Measurements from ENCODE around the gene CBX4.

DNA sequence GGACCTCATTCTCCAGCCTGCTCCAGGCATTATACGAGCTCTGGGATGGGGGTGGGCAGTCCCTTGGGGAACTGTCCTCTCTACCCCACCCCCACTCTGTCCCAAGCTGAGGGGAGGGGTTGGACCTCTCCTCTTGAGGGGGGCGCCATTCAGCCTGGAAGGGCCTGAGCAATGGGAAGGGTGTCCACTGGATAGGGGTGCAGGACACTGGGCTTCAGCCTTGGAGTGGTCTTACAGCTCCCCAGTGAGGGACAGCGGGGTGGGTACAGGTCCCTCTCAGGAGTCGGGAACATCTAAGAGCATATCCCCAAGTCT, 32.8 kb downstream of the CBX4 start:
- TF ChIP-seq, protein P1, sequence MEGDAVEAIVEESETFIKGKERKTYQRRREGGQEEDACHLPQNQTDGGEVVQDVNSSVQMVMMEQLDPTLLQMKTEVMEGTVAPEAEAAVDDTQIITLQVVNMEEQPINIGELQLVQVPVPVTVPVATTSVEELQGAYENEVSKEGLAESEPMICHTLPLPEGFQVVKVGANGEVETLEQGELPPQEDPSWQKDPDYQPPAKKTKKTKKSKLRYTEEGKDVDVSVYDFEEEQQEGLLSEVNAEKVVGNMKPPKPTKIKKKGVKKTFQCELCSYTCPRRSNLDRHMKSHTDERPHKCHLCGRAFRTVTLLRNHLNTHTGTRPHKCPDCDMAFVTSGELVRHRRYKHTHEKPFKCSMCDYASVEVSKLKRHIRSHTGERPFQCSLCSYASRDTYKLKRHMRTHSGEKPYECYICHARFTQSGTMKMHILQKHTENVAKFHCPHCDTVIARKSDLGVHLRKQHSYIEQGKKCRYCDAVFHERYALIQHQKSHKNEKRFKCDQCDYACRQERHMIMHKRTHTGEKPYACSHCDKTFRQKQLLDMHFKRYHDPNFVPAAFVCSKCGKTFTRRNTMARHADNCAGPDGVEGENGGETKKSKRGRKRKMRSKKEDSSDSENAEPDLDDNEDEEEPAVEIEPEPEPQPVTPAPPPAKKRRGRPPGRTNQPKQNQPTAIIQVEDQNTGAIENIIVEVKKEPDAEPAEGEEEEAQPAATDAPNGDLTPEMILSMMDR (IDR thresholded peaks at IDR 0.05): no peak
- TF ChIP-seq POLR2A (IDR thresholded peaks at IDR 0.05) (no peak), POLR2AphosphoS5 (IDR thresholded peaks at IDR 0.05) (no peak), EP300 (IDR thresholded peaks at IDR 0.05) (no peak)

Data from upper lobe of left lung (tissue), 4 donors.